HG02973 (cell line): Measurements from ENCODE around the gene CRELD2.

ENCODE experiments used
- ATAC-seq: cut with Tn5 transposase; IDR thresholded peaks from one replicate; pipeline ENCODE4 v1.9.1; 2021; ENCODE audit warnings: moderate library complexity; ENCODE audit not compliant: unreplicated experiment

Gene CRELD2

GRCh38 chr22:49928555-49929210 lies 10.2 kb downstream of the CRELD2 start:
- no peak for ATAC-seq

DNA sequence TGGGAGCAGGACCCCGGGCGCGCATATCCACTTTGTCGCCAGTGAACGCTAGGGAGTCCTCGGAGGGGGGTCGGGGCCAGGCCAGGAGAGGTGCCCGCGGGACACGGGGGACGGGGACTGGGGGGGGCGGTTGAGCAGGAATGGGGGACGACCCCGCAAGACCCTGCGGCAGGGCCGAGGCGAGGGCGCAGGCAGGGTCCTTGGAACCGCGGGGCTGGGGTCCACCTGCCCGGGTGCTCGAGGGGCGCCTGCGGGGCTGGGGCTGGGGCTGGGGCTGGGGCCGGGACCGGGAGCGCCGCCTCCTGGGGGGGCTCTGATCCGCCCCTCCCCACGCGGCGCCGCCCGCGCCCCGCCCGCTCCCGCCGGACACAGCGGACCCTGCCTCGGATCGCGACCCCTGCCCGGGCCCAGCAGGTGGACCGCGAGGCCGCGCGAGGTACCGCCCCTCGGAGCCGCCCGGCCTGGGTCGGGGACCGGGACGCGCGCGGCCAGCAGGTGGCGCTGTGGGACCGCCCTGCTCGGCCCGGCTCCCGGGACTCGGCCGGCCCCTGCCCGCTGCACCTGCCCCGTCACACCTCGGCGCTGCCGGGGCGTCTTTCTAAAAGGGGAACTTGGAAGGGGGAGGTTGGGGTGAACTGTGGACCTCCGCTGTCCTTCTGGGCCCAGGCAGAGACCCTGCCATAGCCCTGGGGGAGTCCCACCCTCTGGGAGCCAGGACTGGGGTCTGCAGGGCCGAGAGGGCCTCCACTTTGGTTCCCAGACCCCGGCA lies 11.0 kb downstream of the CRELD2 start:
- no peak for ATAC-seq

DNA sequence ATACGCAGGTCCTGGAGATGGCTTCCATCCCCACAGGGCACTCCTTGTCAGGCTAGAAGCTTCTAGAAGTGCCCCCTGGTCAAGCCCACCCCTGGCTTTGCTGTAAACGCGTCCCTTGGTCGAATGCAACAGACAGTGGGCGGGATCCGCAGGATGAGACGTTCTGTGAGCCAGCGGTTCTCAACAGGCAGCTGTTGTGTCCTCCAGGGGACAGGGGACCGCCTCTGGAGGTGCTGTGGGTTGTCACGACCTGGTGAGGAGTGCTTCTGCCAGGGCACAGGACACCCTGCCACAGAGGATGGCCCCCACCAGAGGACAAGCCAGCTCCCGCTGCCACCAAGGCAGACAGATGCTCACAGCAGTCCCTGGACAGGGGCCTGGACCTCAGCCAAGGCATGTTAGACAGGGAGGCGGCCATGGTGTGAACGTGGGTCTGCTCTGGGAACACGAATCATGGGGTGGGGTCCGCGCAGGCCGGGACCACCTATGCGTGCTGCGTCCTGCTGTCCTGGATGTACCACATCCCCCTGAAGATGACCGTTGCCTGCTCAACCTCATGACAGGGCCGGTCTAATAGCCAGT lies 11.7 kb downstream of the CRELD2 start:
- no peak for ATAC-seq

- ATAC-seq: no peak
These were observed 12.4 kb downstream of the CRELD2 start for GRCh38 chr22:49930596-49931412.

GRCh38 chr22:49933236-49934159 lies 15.1 kb downstream of the CRELD2 start:
- no peak for ATAC-seq

DNA sequence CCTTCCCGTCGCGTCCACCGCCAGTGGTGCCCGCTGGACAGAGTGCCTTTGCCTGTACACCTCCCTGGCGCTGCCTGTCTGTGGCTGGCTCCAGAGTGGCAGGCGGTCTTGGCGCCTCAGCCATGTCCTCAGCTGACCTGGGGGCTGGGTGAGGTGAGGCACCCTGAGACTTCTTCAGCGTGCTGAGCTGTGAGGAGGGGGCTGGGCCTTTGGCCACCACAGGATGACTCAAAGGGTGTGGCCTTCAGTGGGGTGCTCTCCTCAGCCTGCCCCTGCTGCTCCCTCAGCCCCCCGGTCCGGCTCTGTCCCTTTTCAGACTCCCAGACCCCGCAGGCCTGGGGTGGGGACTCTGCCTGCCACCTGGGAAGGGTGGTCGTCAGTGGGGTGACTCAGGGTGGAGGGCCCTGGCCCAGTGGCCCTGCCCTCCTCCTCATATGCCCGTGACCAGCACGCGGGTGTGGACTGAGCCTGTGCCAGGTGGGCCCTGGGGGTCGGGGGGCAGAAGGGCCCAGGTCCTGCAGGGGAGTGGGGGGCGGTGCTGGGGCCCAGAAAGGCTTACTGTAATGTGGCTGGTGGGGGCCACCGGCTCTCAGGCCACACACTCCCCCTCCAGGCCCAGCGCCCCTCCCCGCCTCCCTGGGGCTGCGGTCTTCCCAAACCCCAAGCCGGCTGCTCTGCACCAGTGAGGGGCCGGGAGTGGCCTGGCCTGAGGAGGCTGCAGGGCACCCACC lies 15.9 kb downstream of the CRELD2 start:
- no peak for ATAC-seq

DNA sequence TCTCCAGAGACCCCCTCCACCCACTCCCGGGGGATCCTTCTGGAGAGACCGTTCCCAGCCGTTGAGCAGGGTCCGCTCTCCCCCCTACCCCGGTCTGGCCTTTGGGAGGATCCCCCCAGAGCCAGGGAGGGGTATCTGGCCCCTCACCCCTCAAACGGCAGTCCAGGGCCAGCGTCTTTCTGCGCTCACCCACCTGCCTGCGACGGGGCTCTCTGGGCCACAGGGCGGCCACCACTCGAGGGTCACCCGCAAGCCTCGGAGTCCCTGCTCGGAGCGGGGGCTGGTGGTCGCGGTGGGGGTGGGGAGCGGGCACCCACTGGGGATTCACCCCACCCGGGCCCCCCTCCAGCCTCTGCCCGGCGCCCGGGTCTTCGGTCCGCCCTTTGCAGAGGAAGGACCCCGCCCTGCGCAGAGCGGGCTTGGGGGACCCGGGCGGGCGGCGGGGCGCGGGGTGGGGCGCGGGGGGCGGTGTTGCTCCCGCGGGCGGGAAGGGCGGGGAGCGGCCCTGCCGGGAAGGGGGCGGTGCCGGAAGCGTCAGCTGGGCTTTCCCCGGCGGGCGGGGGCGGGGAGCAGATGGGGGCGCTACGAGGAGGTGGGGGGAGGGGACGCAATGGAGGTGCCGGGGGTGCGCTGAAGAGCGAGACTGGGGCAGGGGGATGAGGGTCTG lies 16.6 kb downstream of the CRELD2 start:
- no peak for ATAC-seq

DNA sequence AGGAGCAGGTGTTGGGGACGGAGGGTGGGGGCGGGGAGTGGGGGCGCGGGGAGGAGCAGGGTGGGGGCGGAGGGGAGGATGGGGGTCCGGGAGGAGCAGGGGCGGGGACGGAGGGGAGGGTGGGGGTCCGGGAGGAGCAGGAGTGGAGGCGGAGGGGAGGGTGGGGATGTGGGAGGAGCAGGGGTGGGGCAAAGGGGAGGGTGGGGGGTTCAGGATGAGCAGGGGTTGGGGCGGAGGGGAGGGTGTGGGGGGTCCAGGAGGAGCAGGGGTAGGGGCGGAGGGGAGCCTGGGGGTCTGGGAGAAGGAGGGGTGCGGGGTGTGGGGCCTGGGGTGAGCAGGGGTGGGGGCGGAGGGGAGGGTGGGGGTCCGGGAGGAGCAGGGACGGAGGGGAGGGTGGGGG lies 17.1 kb downstream of the CRELD2 start:
- no peak for ATAC-seq

GRCh38 chr22:49936018-49936972 lies 17.9 kb downstream of the CRELD2 start:
- peak; percentile 49 for ATAC-seq

- no peak for ATAC-seq
These were observed 18.7 kb downstream of the CRELD2 start for GRCh38 chr22:49936973-49937757.

- no peak for ATAC-seq
These were observed 19.5 kb downstream of the CRELD2 start for GRCh38 chr22:49937758-49938564.

- no peak for ATAC-seq
These were observed 20.2 kb downstream of the CRELD2 start for GRCh38 chr22:49938565-49939136.

GRCh38 chr22:49941507-49942316 lies 23.3 kb downstream of the CRELD2 start:
- ATAC-seq: no peak

DNA sequence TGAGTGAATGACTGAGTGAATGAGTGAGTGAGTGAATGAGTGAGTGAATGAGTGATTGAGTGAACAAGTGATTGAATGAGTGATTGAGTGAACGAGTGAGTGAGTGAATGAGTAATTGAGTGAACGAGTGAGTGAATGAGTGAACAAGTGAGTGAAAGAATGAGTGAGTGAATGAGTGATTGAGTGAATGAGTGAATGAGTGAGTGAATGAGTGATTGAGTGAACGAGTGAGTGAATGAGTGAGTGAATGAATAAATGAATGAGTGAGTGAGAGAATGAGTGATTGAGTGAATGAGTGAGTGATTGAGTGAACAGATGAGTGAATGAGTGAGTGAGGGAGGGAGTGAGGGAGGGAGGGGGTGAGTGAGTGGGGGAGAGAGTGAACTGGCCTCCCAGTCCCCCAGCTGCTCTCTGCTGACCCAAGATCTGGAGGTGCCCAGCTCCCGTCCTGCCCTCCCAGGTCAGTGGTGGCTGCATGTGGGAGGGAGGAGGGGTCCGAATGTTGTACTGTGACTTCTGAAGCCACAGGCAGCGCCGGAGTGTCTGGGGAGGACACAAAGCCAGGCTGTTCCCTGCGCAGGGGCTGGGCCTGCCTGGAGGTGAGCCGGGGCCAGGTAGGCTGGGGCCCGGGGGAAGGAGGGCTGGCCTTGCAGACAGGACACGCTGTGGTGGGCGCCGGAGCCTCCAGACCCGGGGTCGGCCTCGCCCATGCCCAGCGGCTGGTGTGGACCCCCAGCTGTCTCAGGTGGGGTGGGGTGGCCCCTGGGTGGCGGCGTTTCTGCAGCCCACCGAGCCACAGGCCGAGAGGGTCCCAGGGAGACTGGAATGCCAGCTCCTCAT lies 24.4 kb downstream of the CRELD2 start:
- ATAC-seq: no peak
